ENCODE data around the gene SLC35G3. TPM values are rescaled to one million over a fixed set of nuclear protein-coding genes. Genes with fewer than 3 reads are reported as not detected.
A peak's percentile ranks its signal among the peaks of the same experiment; 100 is the strongest.
"Not testable (repeated sequence)": the region's sequence is repeated elsewhere in the genome, so short reads cannot be mapped to it uniquely, and the experiment has no call there.

SLC35G3 gene
- not detected for total RNA-seq
- long read RNA-seq = 0 reads

GRCh38 chr17:35194001-35194400 is at the start of gene SLC35G3:
Gene SLC35G3 (minus strand): TSS chr17:35194393. CDS start chr17:35194307, 86 bp downstream.
- intact Hi-C loops (cut with DNase I); ATAC-seq (ENCODE audit: poor library complexity); DNase-seq: not testable (repeated sequence)

- intact Hi-C loops (cut with DNase I) = no loop called here
- ATAC-seq (ENCODE audit: poor library complexity) (peak; percentile 45), DNase-seq (peak; percentile 68)
Observed at GRCh38 chr17:35243561-35244340, 49.6 kb upstream of the SLC35G3 start.

DNA sequence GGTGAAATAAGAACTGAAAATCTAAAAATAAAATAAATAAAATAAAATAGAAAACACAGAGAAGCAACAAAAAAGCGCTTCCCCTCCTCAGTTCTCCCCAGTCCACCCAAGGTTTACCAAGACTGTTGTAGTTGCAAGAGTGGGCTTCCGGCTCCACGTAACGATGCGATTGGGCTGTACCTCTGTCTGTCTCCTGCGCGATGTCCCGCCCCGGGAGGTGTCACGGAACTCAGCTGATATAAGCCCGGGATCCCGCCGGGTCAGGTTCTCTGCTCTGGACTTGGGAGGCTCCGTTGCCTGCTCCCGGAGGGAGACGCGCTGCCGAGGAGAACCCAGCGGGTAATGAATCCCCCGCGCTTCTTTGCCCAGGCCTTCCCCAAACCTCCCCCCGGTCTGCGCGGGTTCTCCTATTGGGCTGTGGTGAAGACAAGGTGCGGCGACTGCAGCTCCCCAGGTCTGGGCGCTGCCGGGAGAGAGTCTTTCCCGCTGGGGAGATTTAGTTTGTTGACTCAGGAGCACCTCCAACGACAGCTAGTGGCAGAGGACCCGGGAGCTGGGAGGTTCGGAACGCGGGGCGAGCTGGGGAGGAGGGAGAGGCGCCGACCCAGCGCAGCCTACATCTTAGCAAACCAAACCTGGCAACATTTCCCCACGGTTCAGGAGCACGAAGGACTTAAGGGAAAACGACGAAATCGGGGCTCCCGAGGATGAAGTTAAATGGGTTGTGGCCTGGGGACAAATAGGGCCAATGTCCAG is 48.8 kb upstream of the SLC35G3 start, which contains the start of gene SLFN5:
TSS of gene SLFN5 (plus strand) at position 268 of the 756 bp plus-strand sequence. CDS start 15,619 bp downstream, outside the sequence.
- intact Hi-C loops (cut with DNase I) = no loop called here
- peak; percentile 97 for ATAC-seq (ENCODE audit: poor library complexity)
- peak; percentile 97 for DNase-seq

- intact Hi-C loops (cut with DNase I) = no loop called here
- DNase-seq (peak; percentile 74), ATAC-seq (ENCODE audit: poor library complexity) (peak; percentile 56)
Observed at GRCh38 chr17:35242158-35242804, 48.1 kb upstream of the SLC35G3 start.

DNA sequence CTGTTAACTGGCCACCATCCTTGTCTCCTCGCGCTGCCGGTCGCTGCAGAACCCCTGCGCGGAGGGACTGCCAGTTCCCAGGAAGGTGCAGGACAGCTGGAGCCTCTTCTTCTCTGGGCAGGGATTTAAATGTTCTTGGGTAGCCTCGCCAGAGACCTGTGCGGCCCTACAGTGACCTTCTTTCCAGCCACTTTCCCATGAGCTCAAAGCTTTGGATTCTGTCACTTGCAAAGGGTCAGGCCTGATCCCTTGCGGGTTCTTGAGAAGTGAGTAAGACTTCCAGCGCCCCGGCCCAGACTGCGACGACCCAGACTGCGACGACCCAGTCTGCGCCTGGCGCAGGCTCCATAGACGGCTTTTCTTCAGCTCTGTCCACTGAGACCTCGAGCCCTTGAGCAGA is 47.3 kb upstream of the SLC35G3 start:
- peak; percentile 42 for DNase-seq
- no peak for ATAC-seq (ENCODE audit: poor library complexity)
- intact Hi-C loops (cut with DNase I) = loop anchor here (2.0 kb wide), 1 partner anchor 69 kb away; no protein-coding TSS in a partner anchor

GRCh38 chr17:35240861-35241260 is 46.7 kb upstream of the SLC35G3 start:
- intact Hi-C loops (cut with DNase I) = loop anchor here (2.0 kb wide), 1 partner anchor 68 kb away; no protein-coding TSS in a partner anchor
- DNase-seq (no peak), ATAC-seq (ENCODE audit: poor library complexity) (no peak)

DNA sequence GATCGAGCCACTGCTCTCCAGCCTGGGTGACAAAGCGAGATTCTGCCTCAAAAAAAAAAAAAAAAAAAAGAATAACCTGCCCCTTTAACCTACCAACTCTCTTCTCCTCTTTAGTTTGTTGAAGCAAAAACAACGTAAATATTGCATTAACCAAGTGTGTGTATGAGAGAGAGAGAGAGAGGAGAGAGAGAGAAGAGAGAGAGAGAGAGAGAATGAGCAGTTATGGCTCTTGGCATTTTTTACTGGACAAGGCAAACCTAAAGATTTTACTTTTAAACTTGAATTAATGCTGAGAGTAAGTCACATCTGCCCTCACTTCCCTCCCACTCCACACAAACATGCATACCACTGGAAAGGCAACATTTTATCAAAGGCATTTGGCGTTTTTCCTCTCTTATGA is 45.6 kb upstream of the SLC35G3 start:
- no peak for ATAC-seq (ENCODE audit: poor library complexity)

DNA sequence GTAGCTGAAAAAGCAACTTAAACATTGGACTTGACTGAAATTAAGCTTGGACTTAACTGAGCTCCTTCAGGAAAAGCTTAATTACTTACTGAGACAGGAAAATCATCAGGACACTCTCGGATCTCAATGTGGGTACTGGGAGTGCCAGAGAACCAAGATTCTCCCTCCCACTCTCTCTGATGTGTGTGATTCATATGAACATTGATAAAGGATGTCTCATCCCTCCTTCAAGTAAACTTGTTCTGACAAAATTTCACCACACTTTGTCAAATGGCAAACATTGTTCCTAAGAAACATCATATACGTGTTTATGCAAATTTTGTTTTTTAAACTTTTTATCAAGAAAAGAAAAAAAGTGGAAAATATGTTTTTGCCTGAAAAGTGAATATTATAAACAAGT is 44.6 kb upstream of the SLC35G3 start:
- intact Hi-C loops (cut with DNase I) = no loop called here
- DNase-seq = no peak
- ATAC-seq (ENCODE audit: poor library complexity) = no peak

More for the DNA sequence above, 45.6 kb upstream of the SLC35G3 start:
- DNase-seq = no peak
- intact Hi-C loops (cut with DNase I) = loop anchor here (2.0 kb wide), 1 partner anchor 67 kb away; no protein-coding TSS in a partner anchor

- DNase-seq (no peak), ATAC-seq (ENCODE audit: poor library complexity) (no peak)
- intact Hi-C loops (cut with DNase I) = no loop called here
Observed at GRCh38 chr17:35236821-35237220, 42.6 kb upstream of the SLC35G3 start.

DNA sequence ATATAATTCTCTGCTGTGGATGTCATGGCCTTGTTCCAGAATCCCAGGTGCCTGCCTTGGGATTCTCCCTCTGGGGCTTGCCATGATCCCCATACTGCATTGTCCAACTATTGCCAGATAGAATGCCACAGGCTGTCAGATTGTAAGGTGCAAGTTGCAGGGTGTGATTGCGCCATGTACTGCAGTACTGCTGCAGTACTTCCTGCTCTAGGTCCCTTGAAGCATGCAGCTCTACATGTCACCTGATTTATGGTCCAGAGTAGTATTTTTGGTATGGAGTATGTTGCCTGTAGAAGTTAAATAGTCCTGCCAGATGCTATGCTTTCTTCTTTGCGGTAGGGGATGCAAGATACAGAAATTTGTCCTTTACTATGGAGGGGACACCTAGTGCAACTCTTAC is 41.7 kb upstream of the SLC35G3 start:
- no peak for DNase-seq
- no peak for ATAC-seq (ENCODE audit: poor library complexity)
- intact Hi-C loops (cut with DNase I) = no loop called here

DNA sequence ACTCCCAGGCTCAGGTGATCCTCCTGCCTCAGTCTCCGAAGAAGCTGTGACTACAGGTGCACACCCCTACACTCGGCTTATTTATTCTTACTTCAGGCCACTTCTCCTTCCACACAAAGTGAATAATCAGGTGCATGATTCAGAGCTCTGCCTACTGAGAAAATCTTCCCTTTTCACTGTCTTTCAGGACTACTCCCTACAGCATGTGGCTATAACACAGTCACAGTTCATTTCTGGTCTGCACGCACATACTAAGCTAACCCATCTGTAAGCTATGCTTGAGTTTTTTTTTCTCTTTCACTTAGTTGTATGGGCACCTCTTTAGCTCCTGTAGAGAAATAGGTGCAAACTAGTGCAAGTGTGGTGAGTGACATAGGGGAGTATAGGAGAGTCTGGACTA is 41.1 kb upstream of the SLC35G3 start:
- DNase-seq (no peak), ATAC-seq (ENCODE audit: poor library complexity) (no peak)
- intact Hi-C loops (cut with DNase I) = no loop called here

DNA sequence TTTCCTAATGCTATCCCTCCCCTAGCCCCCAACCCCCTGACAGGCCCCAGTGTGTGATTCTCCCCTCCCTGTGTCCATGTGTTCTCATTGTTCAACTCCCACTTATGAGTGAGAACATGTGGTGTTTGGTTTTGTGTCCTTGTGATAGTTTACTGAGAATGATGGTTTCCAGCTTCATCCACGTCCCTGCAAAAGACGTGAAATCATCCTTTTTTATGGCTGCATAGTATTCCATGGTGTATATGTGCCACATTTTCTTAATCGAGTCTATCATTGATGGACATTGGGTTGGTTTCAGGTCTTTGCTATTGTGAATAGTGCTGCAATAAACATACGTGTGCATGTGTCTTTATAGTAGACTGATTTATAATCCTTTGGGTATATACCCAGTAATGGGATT is 40.1 kb upstream of the SLC35G3 start:
- intact Hi-C loops (cut with DNase I); ATAC-seq (ENCODE audit: poor library complexity): not testable (repeated sequence)

GRCh38 chr17:35229638-35230037 is 35.4 kb upstream of the SLC35G3 start:
- no peak for ATAC-seq (ENCODE audit: poor library complexity)
- intact Hi-C loops (cut with DNase I) = no loop called here
- no peak for DNase-seq

More for the DNA sequence above, 40.1 kb upstream of the SLC35G3 start:
- not testable (repeated sequence) for DNase-seq

DNA sequence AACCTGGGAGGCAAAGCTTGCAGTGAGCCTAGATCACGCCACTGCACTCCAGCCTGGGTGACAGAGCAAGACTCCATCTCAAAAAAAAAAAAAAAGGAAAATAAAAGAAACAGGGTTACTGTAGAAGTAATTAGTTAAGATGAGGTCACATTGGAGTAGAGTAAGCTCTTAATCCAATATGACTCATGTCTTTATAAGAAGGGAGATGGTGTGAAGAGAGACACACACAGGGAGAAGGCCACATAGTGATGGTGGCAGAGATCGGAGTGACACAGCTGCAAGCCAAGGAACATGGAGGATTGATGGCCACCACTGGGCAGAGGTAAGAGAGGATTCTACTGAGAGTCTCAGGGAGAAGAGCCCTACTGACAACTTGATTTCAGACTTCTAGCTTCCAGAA is 33.4 kb upstream of the SLC35G3 start:
- intact Hi-C loops (cut with DNase I) = no loop called here
- DNase-seq = no peak
- ATAC-seq (ENCODE audit: poor library complexity) = no peak

- DNase-seq (no peak), ATAC-seq (ENCODE audit: poor library complexity) (no peak)
- intact Hi-C loops (cut with DNase I) = no loop called here
Observed at GRCh38 chr17:35224436-35224835, 30.2 kb upstream of the SLC35G3 start.

DNA sequence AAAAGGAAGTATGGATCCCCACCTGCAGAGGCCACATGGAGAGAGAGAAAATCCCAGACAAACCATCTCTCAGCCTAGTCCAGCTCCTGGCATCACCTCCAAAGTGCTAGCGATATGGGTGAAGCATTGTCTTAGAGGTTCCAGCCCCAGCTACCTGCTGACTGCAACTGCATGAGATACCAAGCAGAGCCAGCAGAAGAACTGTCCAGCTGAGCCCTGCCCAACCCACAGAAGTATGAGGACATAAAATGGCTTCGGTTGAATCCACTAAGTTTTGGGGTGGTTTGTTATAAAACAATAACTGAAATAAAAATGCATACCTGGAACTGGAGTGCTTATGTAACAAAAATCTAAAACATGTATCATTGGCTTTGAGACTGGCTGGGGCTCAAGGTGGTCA is 28.3 kb upstream of the SLC35G3 start:
- ATAC-seq (ENCODE audit: poor library complexity) = no peak
- intact Hi-C loops (cut with DNase I) = no loop called here

DNA sequence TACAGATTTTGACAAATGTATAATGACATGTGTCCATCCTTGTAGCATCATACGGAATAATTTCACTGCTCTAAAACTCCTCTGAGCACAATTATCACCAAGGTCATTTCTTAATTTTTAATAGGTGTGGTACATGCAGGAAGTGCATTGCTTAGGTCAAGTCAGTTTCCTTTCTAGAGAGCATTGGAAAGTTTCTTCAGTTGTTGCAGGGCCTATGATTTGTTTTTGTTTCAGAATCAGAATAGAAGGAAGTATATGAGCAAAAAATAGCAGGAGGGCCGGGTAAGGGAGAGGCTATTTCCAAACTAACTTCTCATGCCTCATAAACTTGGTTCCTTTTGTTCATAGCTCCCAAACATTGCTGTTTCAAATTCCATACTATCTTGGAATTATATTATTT is 24.7 kb upstream of the SLC35G3 start:
- intact Hi-C loops (cut with DNase I) = no loop called here
- ATAC-seq (ENCODE audit: poor library complexity) (no peak), DNase-seq (no peak)

More for the DNA sequence above, 28.3 kb upstream of the SLC35G3 start:
- no peak for DNase-seq

DNA sequence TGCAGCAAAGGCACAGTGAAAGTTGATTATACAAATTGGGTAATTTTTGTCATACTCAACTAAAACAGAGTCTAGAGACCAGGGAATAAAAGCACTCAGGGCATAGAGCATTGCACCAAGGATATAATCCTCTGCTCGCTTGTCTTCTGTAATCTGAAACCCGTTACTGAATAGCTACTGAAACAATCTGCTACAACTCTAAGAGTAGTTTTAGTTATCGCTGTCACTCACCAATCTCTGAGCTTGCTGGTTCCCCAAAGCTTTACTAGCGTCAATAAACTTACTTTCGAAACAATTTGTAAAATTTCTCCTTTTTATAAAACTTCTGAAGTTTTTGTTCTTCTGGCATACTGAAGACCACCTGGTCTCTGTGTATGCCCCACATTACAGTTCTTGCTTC is 22.9 kb upstream of the SLC35G3 start:
- ATAC-seq (ENCODE audit: poor library complexity) (no peak), DNase-seq (no peak)
- intact Hi-C loops (cut with DNase I) = no loop called here

DNA sequence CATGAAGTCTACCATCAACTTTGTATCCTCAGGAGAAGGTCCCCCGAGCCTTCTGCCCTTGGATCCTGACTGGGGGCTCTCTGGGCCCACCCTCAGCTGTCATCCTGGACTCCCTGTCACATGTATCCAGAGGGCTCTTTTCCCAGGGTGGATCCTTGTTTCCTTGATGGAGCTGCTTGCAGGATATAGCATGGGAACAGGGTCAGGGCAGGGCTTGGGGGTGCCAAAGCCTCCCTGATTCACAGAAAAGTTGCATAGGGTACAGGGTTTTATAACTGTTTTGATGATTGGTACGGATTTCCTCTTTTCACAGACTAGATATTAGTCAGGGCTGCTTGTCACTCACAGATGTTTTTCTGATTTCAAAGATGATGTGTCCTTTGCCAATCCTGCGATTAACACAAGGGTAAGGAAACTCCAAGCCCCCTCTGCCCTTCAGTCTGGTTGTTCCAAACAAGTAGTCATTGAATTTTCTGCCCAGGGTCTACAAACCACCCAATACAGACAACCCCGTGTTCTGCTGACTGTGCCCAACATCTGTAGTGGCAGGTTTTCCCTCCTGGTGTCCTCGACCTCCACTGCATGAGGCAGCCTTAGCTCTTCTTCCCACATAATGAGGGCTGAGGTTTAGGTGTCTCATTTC is 20.6 kb upstream of the SLC35G3 start:
- intact Hi-C loops (cut with DNase I) = no loop called here
- ATAC-seq (ENCODE audit: poor library complexity) (no peak), DNase-seq (no peak)
